Tibial nerve (tissue), 3 donors: ENCODE results near the gene CRACR2A.

Experiments used
- POLR2A ChIP-seq, 2 donors: fragments of 450-650 bp; IDR thresholded peaks; one replicate each; pipeline ENCODE4 v1.6.1; 2017; ENCODE audit warnings: antibody characterized with exemption in 2 of 2, mild to moderate bottlenecking in 2 of 2, moderate library complexity in 2 of 2
- TF ChIP-seq, protein P1 (sequence below), 5 experiments: fragments of 200-600 bp in 3 of 5; fragments of 450-650 bp in 2 of 5; sonication (generic) in 3 of 5; IDR thresholded peaks; one replicate each; pipeline ENCODE4 v1.5.1; 2016 to 2019; ENCODE audit warnings: antibody characterized with exemption in 5 of 5, mild to moderate bottlenecking in 3 of 5, moderate library complexity in 2 of 5

- TF ChIP-seq, protein P1, sequence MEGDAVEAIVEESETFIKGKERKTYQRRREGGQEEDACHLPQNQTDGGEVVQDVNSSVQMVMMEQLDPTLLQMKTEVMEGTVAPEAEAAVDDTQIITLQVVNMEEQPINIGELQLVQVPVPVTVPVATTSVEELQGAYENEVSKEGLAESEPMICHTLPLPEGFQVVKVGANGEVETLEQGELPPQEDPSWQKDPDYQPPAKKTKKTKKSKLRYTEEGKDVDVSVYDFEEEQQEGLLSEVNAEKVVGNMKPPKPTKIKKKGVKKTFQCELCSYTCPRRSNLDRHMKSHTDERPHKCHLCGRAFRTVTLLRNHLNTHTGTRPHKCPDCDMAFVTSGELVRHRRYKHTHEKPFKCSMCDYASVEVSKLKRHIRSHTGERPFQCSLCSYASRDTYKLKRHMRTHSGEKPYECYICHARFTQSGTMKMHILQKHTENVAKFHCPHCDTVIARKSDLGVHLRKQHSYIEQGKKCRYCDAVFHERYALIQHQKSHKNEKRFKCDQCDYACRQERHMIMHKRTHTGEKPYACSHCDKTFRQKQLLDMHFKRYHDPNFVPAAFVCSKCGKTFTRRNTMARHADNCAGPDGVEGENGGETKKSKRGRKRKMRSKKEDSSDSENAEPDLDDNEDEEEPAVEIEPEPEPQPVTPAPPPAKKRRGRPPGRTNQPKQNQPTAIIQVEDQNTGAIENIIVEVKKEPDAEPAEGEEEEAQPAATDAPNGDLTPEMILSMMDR (IDR thresholded peaks at IDR 0.05): no peak
- TF ChIP-seq POLR2A (IDR thresholded peaks at IDR 0.05): no peak
Observed at GRCh38 chr12:3634348-3634747, 118.6 kb downstream of the CRACR2A start.
